Activated CD4-positive, alpha-beta T cell treated with anti-CD3 and anti-CD28 coated beads for 24 hours (primary cell): Measurements from ENCODE around the gene RHBDL2.
"Not testable (repeated sequence)": the region's sequence is repeated elsewhere in the genome, so short reads cannot be mapped to it uniquely, and the experiment has no call there.

Experiments
- DNase-seq, 2 donors: peaks; one replicate each; pipeline ENCODE4 v3.0.0-alpha.2; 2020; ENCODE audit warnings: low read depth in 2 of 2

RHBDL2 gene

DNA sequence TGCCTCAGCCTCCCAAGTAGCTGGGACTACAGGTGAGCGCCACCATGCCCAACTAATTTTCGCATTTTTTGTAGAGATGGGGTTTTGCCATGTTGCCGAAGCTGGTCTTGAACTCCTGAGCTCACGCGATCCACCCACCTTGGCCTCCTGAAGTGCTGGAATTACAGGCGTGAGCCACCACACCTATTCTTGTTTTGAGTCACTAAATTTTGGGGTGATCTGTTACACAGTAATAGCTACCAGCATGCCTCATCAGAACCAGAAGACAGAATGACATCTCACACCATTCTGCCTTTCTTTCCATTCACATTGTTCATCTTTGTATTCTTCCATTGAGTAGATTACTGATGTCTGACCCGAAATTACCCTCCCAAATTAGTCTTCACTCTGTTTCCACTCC, 9.1 kb downstream of the RHBDL2 start:
- no peak for DNase-seq

DNA sequence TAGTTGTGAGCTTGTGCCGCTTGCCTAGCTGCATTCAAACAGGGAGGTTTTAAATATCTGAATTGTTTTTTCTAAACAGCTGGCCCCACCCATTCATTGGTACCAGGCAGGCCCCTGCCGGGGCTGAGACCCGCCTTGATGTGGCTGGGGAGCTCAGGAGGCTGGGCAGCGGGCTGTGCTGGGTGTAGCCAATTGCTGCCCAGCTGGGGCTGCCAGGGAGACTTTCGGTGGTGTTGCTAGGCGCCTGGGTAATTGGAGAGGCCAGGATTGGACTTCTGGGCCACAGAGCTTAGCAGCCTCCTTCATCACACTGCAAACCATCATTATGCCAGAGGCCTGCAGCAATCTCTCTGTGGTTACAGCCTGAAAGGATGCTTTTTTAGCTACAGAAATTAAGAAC, 12.2 kb downstream of the RHBDL2 start:
- DNase-seq: no peak

DNA sequence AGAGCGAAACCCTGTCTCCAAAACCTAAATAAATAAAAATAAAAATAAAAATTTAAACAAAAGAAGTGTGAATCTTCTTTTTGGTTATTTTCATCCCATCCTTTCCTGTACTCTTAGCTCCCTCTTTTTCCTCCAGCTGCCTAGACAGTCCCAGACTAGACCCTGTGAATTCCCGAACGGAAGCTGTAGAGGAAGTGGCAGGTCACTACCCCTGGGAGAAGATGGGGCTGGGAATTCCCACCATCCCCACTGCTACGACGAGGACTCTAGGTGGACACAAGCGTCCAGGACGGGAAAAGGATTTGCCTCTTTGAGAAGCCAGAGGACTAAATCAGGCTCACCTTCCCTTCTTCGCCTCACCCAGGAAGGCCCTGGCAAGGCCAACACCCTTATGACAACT, 12.6 kb downstream of the RHBDL2 start:
- no peak for DNase-seq

DNA sequence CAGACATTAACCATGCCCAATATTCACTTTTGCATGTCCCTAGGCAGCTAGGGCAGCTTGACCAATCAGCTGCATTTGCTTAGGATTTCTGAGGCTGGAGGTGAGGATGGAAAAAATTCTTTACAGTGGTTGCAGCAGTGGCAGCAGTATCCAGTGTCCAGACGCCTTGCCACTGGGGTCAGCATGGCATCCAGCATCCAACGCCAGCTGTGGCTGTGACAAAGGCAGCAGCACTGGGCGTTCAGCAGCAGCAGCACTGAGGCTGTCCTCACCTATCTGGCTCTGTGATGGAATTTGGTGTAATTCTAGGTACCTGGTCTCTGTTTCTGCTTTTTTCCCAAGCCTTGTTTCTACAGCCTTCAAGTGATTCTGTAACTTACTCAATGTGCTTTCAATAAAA, 15.5 kb downstream of the RHBDL2 start:
- DNase-seq: no peak

- DNase-seq: no peak
Observed at GRCh38 chr1:38925391-38925790, 16.2 kb downstream of the RHBDL2 start.

- DNase-seq: no peak
Observed at GRCh38 chr1:38923607-38924006, 18.0 kb downstream of the RHBDL2 start.

DNA sequence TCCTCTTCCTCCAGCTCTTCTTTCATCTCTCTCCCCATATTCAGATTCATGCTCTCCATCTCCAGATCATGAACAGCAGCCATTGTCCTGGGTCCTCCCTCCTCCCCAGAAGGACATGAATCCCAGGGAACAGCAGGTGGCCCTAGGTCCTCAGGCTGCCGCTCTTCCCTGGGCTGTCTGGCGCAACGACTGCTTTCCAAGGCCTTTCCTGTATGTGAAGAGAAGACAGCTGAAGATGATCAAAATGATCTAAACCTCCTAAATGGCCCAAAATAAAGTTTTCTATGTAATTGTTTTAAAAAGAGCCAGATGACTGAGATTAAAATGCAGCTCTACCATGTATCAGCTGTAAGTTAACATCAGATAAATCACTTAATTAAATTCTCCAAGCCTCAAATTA, 22.5 kb downstream of the RHBDL2 start:
- no peak for DNase-seq

DNA sequence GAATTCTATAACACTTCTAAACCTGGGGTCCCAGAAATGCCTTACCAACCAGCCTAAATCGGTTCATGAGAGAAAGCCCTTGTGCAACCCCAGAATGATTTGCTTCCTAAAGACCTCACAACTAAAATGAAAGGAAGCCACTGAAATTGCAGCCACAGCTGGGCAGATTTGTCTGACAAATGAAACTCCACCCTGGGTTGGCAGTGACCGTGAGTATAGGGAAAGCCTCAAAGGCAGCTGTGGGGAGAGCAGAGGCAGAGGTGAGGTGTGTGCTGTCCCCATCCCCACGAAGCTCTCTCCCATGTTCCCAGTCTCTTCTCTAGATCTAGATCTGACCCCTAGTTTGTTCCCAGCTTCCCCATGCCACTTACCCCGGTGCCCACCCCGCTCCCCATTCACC, 23.1 kb downstream of the RHBDL2 start:
- no peak for DNase-seq

- DNase-seq: no peak
Observed at GRCh38 chr1:38917772-38918171, 23.9 kb downstream of the RHBDL2 start.

DNA sequence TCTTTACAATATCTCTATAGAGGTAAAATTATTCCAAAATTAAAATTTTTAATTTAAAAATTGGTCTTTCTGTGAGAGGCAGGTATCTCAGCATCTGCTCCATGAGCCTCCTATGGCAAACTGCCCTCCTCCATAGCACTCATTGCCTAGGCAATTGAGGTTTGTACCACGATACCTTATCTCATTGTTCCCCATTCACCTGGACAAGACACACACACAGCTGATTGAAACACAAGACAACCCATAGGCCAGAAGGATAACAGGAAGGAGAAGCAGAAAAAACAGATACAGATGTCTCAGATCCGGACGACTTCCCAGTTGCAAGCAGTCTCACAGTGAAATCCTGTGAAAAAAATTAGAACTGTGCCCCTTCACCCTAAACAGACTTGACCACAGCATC, 24.3 kb downstream of the RHBDL2 start:
- no peak for DNase-seq

- no peak for DNase-seq
Observed at GRCh38 chr1:38915352-38915948, 26.2 kb downstream of the RHBDL2 start.

DNA sequence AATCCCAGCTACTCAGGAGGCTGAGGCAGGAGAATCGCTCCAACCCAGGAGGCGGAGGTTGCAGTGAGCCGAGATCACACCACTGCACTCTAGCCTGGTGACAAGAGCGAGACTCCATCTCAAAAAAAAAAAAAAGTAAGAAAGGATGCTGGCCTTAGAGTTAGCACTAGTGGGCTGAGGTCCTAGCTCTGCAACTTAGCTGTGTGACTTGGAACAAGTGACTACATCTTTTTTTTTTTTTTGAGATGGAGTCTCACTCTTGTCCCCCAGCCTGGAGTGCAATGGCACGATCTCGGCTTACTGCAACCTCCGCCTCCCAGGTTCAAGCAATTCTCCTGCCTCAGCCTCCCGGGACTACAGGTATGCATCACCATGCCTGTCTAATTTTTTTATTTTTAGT, 26.7 kb downstream of the RHBDL2 start:
- not testable (repeated sequence) for DNase-seq

GRCh38 chr1:38908821-38909220, 32.8 kb downstream of the RHBDL2 start:
- no peak for DNase-seq

GRCh38 chr1:38905985-38906384, 35.6 kb downstream of the RHBDL2 start:
- no peak for DNase-seq

DNA sequence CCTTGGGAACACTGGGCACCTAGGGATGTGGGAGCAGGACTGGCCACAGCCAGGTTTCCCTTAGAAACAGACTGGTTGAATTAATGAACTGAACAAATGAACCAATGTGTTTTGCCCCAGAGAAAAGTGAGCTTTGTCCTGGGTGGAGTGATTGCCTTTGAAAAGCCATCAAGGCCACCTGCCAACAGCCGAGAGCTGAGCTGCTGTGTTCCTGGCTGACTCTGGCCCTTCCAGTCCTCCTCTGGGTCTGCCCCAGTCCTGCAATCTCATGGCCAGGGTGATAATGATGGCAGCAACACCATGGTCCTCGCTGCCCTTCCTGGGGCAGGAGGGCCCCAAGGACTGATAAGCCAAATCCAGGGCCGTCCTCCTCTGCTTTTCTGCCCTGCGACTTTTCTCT, 42.1 kb downstream of the RHBDL2 start:
- DNase-seq: no peak

GRCh38 chr1:38898653-38899230, 42.9 kb downstream of the RHBDL2 start:
- no peak for DNase-seq

GRCh38 chr1:38896169-38896568, 45.5 kb downstream of the RHBDL2 start:
- no peak for DNase-seq

DNA sequence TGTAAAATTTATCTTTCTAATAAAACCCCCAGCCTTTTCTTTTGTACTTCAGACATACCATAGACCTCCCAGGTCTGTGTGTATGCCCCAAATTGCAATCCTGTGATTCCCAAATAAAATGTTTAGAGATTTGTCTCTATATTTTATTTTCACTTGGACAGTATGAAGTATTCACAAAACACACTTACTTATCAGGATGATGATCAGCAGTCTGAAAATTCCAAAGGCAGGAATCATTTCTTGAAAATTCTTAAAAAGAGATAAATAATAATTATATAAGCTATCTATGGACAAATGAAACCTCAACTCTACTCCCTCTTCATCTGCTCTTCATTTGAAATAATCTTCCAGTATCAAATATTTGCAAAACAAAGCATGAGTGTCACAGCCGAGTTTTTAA, 48.7 kb downstream of the RHBDL2 start:
- no peak for DNase-seq

GRCh38 chr1:38891753-38892152, 49.9 kb downstream of the RHBDL2 start:
- no peak for DNase-seq

DNA sequence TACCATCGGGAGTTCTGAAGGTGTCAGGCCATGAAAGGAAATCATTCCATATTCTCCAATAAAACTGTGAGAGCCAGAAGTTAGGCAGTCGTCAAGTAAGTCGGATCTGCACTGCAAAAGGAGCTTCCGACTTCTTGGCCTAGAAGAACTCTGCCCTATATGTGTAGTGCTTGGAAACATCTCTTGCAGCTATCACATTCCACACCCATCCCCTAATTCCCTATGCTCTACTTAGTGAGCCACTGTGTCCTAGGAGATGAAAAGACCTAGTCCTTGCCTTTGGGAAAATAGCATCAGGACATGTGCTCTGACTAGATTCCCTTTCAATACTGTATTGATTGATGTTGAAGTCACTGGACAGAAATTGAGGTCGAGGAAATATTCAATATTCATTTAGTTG, 52.0 kb downstream of the RHBDL2 start:
- DNase-seq: no peak

GRCh38 chr1:38888423-38889333, 53.0 kb downstream of the RHBDL2 start:
- DNase-seq: no peak

- no peak for DNase-seq
Observed at GRCh38 chr1:38885092-38885491, 56.5 kb downstream of the RHBDL2 start.

DNA sequence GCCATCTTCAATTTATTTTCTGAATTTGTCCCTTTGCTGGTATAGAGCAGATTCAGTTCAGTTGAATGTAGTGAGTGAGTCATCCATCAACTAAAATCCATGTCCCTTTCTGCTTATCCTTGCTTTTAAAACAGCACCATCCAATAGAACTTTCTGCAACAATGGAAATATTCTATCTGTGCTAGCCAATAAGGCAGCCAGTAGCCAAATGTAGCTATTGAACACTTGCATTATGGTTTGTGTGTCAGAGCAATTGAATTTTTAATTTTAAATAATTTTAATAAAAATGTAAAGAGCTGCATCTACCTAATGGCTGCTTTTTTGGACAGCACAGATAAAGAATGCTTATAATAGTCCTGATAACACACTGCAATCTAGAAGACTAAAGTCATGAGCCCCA, 60.1 kb downstream of the RHBDL2 start, which contains the start of gene GJA9:
Gene GJA9 (minus strand): TSS at position 101 of the 400 bp plus-strand sequence. CDS start 5,489 bp downstream, outside the sequence.
- no peak for DNase-seq
